Spleen (tissue), 7 donors: Measurements from ENCODE around the gene NFIA.

Source experiments
- POLR2AphosphoS5 ChIP-seq, 3 donors: sonication (generic); formaldehyde crosslinking; IDR thresholded peaks; one replicate each; pipeline ENCODE4 v1.5.1; 2017; ENCODE audit warnings: antibody characterized with exemption in 3 of 3
- TF ChIP-seq, protein P1 (sequence below), 11 experiments: fragments of 200-600 bp in 7 of 11; fragments of 450-650 bp in 4 of 11; sonication (generic) in 4 of 11; IDR thresholded peaks in 8 of 11; conservative IDR thresholded peaks in 3 of 11; 1 replicate in 7 of 11; 2 replicates in 4 of 11; pipeline versions ENCODE4 v1.4.0 to v1.8.0; 2016 to 2021; ENCODE audit warnings: antibody characterized with exemption in 11 of 11, inconsistent platforms in 4 of 11, mild to moderate bottlenecking in 1 of 11
- donor health status: DM: no; HTN: no; CAD: no; lungs with moderate emphysema.
- donor health status: DM: no; HTN: no; CAD: no.
- donor health status: DM: no; HTN: no; CAD: no.

DNA sequence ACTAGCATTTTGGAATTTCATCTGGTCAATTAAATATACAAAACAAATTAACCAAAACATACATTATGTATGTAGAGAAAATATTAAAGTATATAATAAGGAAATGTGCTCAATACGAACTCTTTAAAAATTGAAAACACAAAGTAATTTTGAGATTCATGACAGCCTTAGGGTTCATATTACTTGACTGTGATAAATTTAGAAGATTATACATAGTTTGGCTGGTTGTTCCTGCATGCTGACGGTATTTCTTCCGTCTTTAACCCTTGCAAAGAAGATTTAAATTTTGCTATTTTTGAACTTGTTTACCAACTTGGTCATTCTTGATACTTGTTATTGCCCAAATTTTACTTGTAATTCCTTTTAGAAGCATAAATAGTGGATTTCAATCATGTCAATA lies 298.2 kb downstream of the NFIA start:
- TF ChIP-seq, protein P1, sequence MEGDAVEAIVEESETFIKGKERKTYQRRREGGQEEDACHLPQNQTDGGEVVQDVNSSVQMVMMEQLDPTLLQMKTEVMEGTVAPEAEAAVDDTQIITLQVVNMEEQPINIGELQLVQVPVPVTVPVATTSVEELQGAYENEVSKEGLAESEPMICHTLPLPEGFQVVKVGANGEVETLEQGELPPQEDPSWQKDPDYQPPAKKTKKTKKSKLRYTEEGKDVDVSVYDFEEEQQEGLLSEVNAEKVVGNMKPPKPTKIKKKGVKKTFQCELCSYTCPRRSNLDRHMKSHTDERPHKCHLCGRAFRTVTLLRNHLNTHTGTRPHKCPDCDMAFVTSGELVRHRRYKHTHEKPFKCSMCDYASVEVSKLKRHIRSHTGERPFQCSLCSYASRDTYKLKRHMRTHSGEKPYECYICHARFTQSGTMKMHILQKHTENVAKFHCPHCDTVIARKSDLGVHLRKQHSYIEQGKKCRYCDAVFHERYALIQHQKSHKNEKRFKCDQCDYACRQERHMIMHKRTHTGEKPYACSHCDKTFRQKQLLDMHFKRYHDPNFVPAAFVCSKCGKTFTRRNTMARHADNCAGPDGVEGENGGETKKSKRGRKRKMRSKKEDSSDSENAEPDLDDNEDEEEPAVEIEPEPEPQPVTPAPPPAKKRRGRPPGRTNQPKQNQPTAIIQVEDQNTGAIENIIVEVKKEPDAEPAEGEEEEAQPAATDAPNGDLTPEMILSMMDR (IDR thresholded peaks at IDR 0.05 in 8 of 11, conservative IDR thresholded peaks at IDR 0.05 in 3 of 11), result no peak
- no peak for TF ChIP-seq POLR2AphosphoS5 (IDR thresholded peaks at IDR 0.05)
